OCI-LY7 (cell line): ENCODE measurements around the gene IP6K3. TPM values are rescaled to one million over a fixed set of nuclear protein-coding genes. Genes with fewer than 3 reads are reported as not detected.

Experiments used
- BruUV-seq: library from RNA; stranded (reverse); fragments of 400-500 nt; replicated peaks from 2 replicates; lab custom pipeline; 2021; lab: Mats Ljungman, UMichigan
- CTCF ChIA-PET: fragments of 300-600 bp; sonication (Branson Sonifier 250); formaldehyde crosslinking; loops from one replicate; lab custom pipeline; 2022; ENCODE audit warnings: antibody characterized with exemption; ENCODE audit not compliant: unreplicated experiment; lab: Charles Lee
- POLR2A ChIA-PET: fragments of 300-600 bp; sonication (Branson Sonifier 250); formaldehyde crosslinking; loops from one replicate; lab custom pipeline; 2022; ENCODE audit warnings: antibody characterized with exemption; lab: Charles Lee
- DNase-seq: peaks from one replicate; pipeline ENCODE4 v3.0.0-alpha.2; 2015; ENCODE audit warnings: low spot score
- H2AFZ ChIP-seq: fragments of 200-600 bp; sonication (generic), shearing (Covaris generic); 2 replicates; pipeline ENCODE4 v1.6.1; 2014; ENCODE audit warnings: mild to moderate bottlenecking, antibody characterized with exemption, low read length, moderate library complexity
- H3K27ac ChIP-seq: fragments of 200-600 bp; sonication (generic); 2 replicates; pipeline ENCODE4 v1.5.1; 2014; ENCODE audit warnings: mixed run types, low read depth, mild to moderate bottlenecking, moderate library complexity, low read length, inconsistent platforms; ENCODE audit not compliant: poor library complexity, severe bottlenecking
- H3K36me3 ChIP-seq: fragments of 200-600 bp; sonication (generic); 2 replicates; pipeline ENCODE4 v1.6.1; 2014; ENCODE audit warnings: mild to moderate bottlenecking, antibody characterized with exemption, low read length, moderate library complexity, mixed read lengths; ENCODE audit not compliant: insufficient read depth
- H3K4me1 ChIP-seq: fragments of 200-600 bp; sonication (generic); 2 replicates; pipeline ENCODE4 v1.5.1; 2014; ENCODE audit warnings: mild to moderate bottlenecking, low read length; ENCODE audit not compliant: insufficient read depth, poor library complexity, severe bottlenecking
- H3K4me2 ChIP-seq: fragments of 200-600 bp; sonication (generic); 2 replicates; pipeline ENCODE4 v1.6.1; 2014; ENCODE audit warnings: mild to moderate bottlenecking, low read length
- H3K4me3 ChIP-seq: fragments of 200-600 bp; sonication (generic); 2 replicates; pipeline ENCODE4 v1.5.1; 2014; ENCODE audit warnings: mild to moderate bottlenecking, low read depth, low read length; ENCODE audit not compliant: poor library complexity, severe bottlenecking
- H3K79me2 ChIP-seq: fragments of 200-600 bp; sonication (generic); 2 replicates; pipeline ENCODE4 v1.6.1; 2016; ENCODE audit warnings: low read depth, mild to moderate bottlenecking, low read length, moderate library complexity, mixed read lengths; ENCODE audit not compliant: insufficient read depth
- H3K9me2 ChIP-seq: fragments of 200-600 bp; sonication (generic); 2 replicates; pipeline ENCODE4 v1.6.1; 2016; ENCODE audit warnings: mild to moderate bottlenecking, low read length, mixed read lengths; ENCODE audit not compliant: insufficient read depth
- H3K9me3 ChIP-seq: fragments of 200-600 bp; sonication (generic); 2 replicates; pipeline ENCODE4 v1.6.1; 2014; ENCODE audit warnings: mild to moderate bottlenecking, mixed run types, low read length, mixed read lengths
- H4K20me1 ChIP-seq: fragments of 200-600 bp; sonication (generic); 2 replicates; pipeline ENCODE4 v1.6.1; 2014; ENCODE audit warnings: mild to moderate bottlenecking, antibody characterized with exemption, low read length, moderate library complexity, mixed read lengths; ENCODE audit not compliant: insufficient read depth
- EZH2phosphoT487 ChIP-seq: fragments of 200-600 bp; sonication (generic); IDR thresholded peaks from 2 replicates; pipeline ENCODE4 v1.6.1; 2018; ENCODE audit warnings: low read depth, borderline replicate concordance, mild to moderate bottlenecking, mixed run types, antibody characterized with exemption, low read length, moderate library complexity, mixed read lengths
- intact Hi-C: fragments of 100-400 bp; cut with micrococcal nuclease; formaldehyde crosslinking; loops from one replicate; pipeline ENCODE4 v1.10.0; 2022; ENCODE audit not compliant: unreplicated experiment
- total RNA-seq, 2 experiments: library from RNA; depleted of rRNA in 1 of 2; stranded (reverse); fragments of >200 nt in 1 of 2; shearing (Covaris generic) in 1 of 2; gene quantifications; 2 replicates each; pipeline ENCODE4 v1.2.3, GENCODE V29; 2014 to 2022
- TF ChIP-seq, protein P1 (sequence below): fragments of 200-600 bp; sonication (generic); conservative IDR thresholded peaks from 2 replicates; pipeline ENCODE4 v1.5.1; 2014; ENCODE audit warnings: mild to moderate bottlenecking, antibody characterized with exemption, low read length, moderate library complexity, mixed read lengths

Gene IP6K3
- total RNA-seq, 2 experiments from 2014 or later: not detected

DNA sequence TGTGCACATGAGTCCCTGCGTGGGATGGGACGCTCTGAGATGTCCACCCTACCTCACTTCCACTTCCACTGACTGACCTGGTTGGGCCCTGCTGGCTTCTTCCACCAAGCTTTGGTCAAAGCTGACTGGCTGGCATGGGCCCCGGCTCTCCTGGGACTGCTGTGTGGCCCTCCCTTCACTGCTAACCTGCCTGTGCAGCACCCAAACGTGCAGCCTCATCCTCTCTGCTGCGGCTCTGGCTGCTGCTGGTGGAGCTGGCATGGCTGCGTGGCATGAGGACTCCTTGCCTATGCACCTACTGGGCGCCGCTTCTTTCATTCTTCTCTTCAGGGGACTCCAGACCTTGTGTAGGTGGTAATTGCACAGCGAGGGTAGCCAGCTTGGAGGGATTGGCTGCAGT lies 18.7 kb upstream of the IP6K3 start:
- H2AFZ ChIP-seq: no peak overlapping the region
- intact Hi-C loops: no loop called here
- H3K4me2 ChIP-seq: no peak overlapping the region
- POLR2A ChIA-PET: no interaction called here
- H3K4me3 ChIP-seq: no peak overlapping the region
- H4K20me1 ChIP-seq: no peaks in the 10 kb centered on the region
- no peaks in the 10 kb centered on the region for H3K4me1 ChIP-seq
- BruUV-seq: no TSS peak
- no peak overlapping the region for H3K27ac ChIP-seq
- TF ChIP-seq EZH2phosphoT487: no peak
- TF ChIP-seq, protein P1, sequence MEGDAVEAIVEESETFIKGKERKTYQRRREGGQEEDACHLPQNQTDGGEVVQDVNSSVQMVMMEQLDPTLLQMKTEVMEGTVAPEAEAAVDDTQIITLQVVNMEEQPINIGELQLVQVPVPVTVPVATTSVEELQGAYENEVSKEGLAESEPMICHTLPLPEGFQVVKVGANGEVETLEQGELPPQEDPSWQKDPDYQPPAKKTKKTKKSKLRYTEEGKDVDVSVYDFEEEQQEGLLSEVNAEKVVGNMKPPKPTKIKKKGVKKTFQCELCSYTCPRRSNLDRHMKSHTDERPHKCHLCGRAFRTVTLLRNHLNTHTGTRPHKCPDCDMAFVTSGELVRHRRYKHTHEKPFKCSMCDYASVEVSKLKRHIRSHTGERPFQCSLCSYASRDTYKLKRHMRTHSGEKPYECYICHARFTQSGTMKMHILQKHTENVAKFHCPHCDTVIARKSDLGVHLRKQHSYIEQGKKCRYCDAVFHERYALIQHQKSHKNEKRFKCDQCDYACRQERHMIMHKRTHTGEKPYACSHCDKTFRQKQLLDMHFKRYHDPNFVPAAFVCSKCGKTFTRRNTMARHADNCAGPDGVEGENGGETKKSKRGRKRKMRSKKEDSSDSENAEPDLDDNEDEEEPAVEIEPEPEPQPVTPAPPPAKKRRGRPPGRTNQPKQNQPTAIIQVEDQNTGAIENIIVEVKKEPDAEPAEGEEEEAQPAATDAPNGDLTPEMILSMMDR: no peak
- H3K79me2 ChIP-seq: no peaks in the 10 kb centered on the region
- CTCF ChIA-PET: no interaction called here
- no peak for DNase-seq
- H3K9me3 ChIP-seq: no peaks in the 10 kb centered on the region
- H3K36me3 ChIP-seq: no peaks in the 10 kb centered on the region
- H3K9me2 ChIP-seq: no peaks in the 10 kb centered on the region

DNA sequence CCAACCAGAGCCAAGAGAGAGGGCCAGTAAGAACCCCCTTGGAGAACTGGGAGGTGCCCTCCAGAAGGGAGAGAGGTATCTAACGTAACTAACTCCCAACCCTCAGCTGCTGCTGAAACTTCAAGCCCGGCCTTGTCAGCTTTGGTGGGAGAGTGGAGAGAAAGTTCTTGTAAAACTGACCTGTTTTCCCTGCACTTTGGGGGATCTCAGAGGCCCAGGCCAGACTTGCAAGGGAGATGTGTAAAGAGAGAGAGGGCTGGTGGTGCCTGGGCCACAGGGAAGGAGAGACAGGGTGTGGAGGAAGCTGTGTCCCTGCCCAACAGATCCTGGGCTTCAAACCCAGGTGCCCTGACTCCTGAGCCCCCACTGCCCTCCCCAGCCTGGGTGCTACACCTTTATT lies 17.3 kb upstream of the IP6K3 start:
- H3K4me1 ChIP-seq: no peaks in the 10 kb centered on the region
- DNase-seq: no peak
- ChIA-PET POLR2A (interaction anchor here (0.7 to 1.5 kb wide), 2 partner anchors 52 to 1185 kb away, joined by 4 read pairs; partner anchors contain the start of gene UQCC2), CTCF (interaction anchor here (0.6 kb wide), 2 partner anchors 15 to 49 kb away, joined by 3 read pairs; no protein-coding TSS in a partner anchor)
- no peak overlapping the region for H3K4me3 ChIP-seq
- H4K20me1 ChIP-seq: no peaks in the 10 kb centered on the region
- H3K9me3 ChIP-seq: no peaks in the 10 kb centered on the region
- no peak overlapping the region for H3K4me2 ChIP-seq
- TF ChIP-seq EZH2phosphoT487: no peak
- TF ChIP-seq, protein P1: no peak
- H3K9me2 ChIP-seq: no peaks in the 10 kb centered on the region
- H3K79me2 ChIP-seq: no peaks in the 10 kb centered on the region
- intact Hi-C loops: loop anchor here (5.0 kb wide), 2 partner anchors 52 to 177 kb away; partner anchors contain the start of gene UQCC2
- no peak overlapping the region for H2AFZ ChIP-seq
- no peaks in the 10 kb centered on the region for H3K36me3 ChIP-seq
- no peak overlapping the region for H3K27ac ChIP-seq
- BruUV-seq: no TSS peak

GRCh38 chr6:33763483-33763882 lies 16.8 kb upstream of the IP6K3 start:
- no peak for TF ChIP-seq EZH2phosphoT487
- TF ChIP-seq, protein P1: no peak
- no TSS peak for BruUV-seq
- no peak for DNase-seq
- no peaks in the 10 kb centered on the region for H3K9me3 ChIP-seq
- no peak overlapping the region for H3K4me3 ChIP-seq
- CTCF ChIA-PET: interaction anchor here (0.6 kb wide), 1 partner anchor 48 kb away, joined by 3 read pairs; no protein-coding TSS in a partner anchor
- H3K9me2 ChIP-seq: no peaks in the 10 kb centered on the region
- POLR2A ChIA-PET: interaction anchor here (0.7 to 1.5 kb wide), 2 partner anchors 52 to 1184 kb away, joined by 4 read pairs; partner anchors contain the start of gene UQCC2
- H4K20me1 ChIP-seq: no peaks in the 10 kb centered on the region
- no peaks in the 10 kb centered on the region for H3K4me1 ChIP-seq
- H2AFZ ChIP-seq: no peak overlapping the region
- H3K27ac ChIP-seq: no peak overlapping the region
- no peaks in the 10 kb centered on the region for H3K36me3 ChIP-seq
- no peak overlapping the region for H3K4me2 ChIP-seq
- intact Hi-C loops: loop anchor here (5.0 kb wide), 2 partner anchors 51 to 176 kb away; partner anchors contain the start of gene UQCC2
- H3K79me2 ChIP-seq: no peaks in the 10 kb centered on the region
